Prostate gland (tissue), 2 donors: Measurements from ENCODE around the gene MAGI2. TPM values are rescaled to one million over a fixed set of nuclear protein-coding genes. Genes with fewer than 3 reads are reported as not detected.
A peak's percentile ranks its signal among the peaks of the same experiment; 100 is the strongest.

Experiments
- DNase-seq: peaks from one replicate; pipeline ENCODE4 v3.0.0-alpha.2; 2019; ENCODE audit warnings: low spot score
- H3K27ac ChIP-seq, 2 donors: fragments of 200-600 bp; sonication (generic); 2 replicates each; pipeline ENCODE4 v1.5.1; 2017 to 2019
- H3K27me3 ChIP-seq: fragments of 200-600 bp; sonication (generic); replicated peaks from 2 replicates; pipeline ENCODE4 v1.5.1; 2019; ENCODE audit not compliant: insufficient read depth
- H3K36me3 ChIP-seq, 2 donors: fragments of 200-600 bp; sonication (generic); 1 replicate in 1 of 2; 2 replicates in 1 of 2; pipeline versions ENCODE4 v1.5.1 to v1.8.1; 2017 to 2019
- H3K4me1 ChIP-seq: fragments of 200-600 bp; sonication (generic); replicated peaks from 2 replicates; pipeline ENCODE4 v1.5.1; 2019
- H3K4me3 ChIP-seq, 2 donors: fragments of 200-600 bp; sonication (generic); 2 replicates each; pipeline ENCODE4 v1.5.1; 2017 to 2019
- H3K9me3 ChIP-seq: fragments of 200-600 bp; sonication (generic); 2 replicates; pipeline ENCODE4 v1.5.1; 2017
- POLR2A ChIP-seq: fragments of 450-650 bp; IDR thresholded peaks from one replicate; pipeline ENCODE4 v1.6.1; 2016; ENCODE audit warnings: antibody characterized with exemption, mild to moderate bottlenecking
- POLR2AphosphoS5 ChIP-seq: sonication (generic); formaldehyde crosslinking; IDR thresholded peaks from one replicate; pipeline ENCODE4 v1.6.1; 2017; ENCODE audit warnings: antibody characterized with exemption
- WGBS: methylation state at CpG from one replicate; pipeline ENCODE4 v1.1.5; 2018; 5-methylcytosine and 5-hydroxymethylcytosine counted together
- intact Hi-C: fragments of 100-400 bp; cut with DNase I; formaldehyde crosslinking; loops from one replicate; pipeline ENCODE4 v1.14.2; 2022
- total RNA-seq, 2 donors: library from RNA; depleted of rRNA; stranded (reverse); fragments of >200 nt; gene quantifications; one replicate each; pipeline ENCODE4 v1.1.0, GENCODE V29; 2016
- TF ChIP-seq, protein P1 (sequence below), 4 experiments: fragments of 200-600 bp in 2 of 4; fragments of 450-650 bp in 2 of 4; sonication (generic) in 2 of 4; IDR thresholded peaks; 1 replicate in 3 of 4; 2 replicates in 1 of 4; pipeline ENCODE4 v1.5.1; 2016 to 2019; ENCODE audit warnings: antibody characterized with exemption in 4 of 4, mild to moderate bottlenecking in 2 of 4, moderate library complexity in 2 of 4

The MAGI2 gene
- total RNA-seq, 2 donors from 2014 or later, result 27.1 to 31.3 TPM

DNA sequence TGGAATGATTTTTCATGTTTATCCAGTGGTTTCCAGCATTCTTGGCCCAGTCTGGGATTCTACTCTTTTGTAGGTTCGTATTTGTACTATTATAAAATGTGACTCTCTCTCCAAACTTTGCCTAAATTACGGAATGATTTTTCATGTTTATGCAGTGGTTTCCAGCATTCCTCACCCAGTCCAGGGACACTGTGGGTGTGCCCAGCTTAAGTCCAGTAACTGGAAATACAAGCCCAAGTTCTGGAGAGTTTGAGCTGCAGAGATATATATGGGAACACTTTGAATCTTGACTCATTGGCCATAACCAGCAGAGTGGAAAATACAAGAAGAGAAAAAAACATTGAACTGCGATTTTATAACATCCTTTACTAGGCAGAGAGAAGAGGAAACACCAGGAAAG is 5.9 kb upstream of the MAGI2 start:
- Histone ChIP-seq H3K27me3 (no peaks in the 10 kb centered on the region), H3K4me1 (no peaks in the 10 kb centered on the region), H3K36me3 (no peaks in the 10 kb centered on the region), H3K27ac (no peak overlapping the region), H3K4me3 (no peak overlapping the region), H3K9me3 (no peaks in the 10 kb centered on the region)
- WGBS, result 32% methylated on average over 3 of the region's 3 CpGs
- intact Hi-C loops, result no loop called here
- no peak for DNase-seq
- TF ChIP-seq, protein P1, sequence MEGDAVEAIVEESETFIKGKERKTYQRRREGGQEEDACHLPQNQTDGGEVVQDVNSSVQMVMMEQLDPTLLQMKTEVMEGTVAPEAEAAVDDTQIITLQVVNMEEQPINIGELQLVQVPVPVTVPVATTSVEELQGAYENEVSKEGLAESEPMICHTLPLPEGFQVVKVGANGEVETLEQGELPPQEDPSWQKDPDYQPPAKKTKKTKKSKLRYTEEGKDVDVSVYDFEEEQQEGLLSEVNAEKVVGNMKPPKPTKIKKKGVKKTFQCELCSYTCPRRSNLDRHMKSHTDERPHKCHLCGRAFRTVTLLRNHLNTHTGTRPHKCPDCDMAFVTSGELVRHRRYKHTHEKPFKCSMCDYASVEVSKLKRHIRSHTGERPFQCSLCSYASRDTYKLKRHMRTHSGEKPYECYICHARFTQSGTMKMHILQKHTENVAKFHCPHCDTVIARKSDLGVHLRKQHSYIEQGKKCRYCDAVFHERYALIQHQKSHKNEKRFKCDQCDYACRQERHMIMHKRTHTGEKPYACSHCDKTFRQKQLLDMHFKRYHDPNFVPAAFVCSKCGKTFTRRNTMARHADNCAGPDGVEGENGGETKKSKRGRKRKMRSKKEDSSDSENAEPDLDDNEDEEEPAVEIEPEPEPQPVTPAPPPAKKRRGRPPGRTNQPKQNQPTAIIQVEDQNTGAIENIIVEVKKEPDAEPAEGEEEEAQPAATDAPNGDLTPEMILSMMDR (IDR thresholded peaks at IDR 0.05), result no peak
- peak; percentile 15 for TF ChIP-seq POLR2AphosphoS5

DNA sequence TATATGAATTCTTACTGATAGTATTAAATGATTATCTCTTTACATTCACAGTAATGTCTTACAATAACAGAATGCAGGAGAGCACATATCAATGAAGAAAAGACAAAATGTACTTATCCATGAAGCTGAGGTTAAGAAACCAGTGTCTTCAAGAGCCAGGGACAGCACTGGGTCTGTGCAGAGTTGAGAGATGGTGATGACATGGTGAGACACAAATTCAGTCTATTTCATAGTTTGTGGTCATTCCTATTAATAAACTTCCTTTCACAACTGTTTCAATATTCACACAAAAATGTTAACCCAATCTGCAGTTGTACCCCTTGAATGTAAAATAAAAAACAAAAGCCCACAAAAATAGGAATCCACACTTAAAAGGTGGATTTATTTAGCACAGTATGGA is 5.3 kb upstream of the MAGI2 start:
- no peaks in the 10 kb centered on the region for H3K4me1 ChIP-seq
- no peaks in the 10 kb centered on the region for H3K36me3 ChIP-seq
- H3K4me3 ChIP-seq, result no peak overlapping the region
- TF ChIP-seq POLR2A (no peak), POLR2AphosphoS5 (no peak)
- TF ChIP-seq, protein P1 (IDR thresholded peaks at IDR 0.05), result no peak
- no peaks in the 10 kb centered on the region for H3K27me3 ChIP-seq
- no peak for DNase-seq
- H3K27ac ChIP-seq, result no peak overlapping the region
- H3K9me3 ChIP-seq, result no peaks in the 10 kb centered on the region
- intact Hi-C loops, result no loop called here

DNA sequence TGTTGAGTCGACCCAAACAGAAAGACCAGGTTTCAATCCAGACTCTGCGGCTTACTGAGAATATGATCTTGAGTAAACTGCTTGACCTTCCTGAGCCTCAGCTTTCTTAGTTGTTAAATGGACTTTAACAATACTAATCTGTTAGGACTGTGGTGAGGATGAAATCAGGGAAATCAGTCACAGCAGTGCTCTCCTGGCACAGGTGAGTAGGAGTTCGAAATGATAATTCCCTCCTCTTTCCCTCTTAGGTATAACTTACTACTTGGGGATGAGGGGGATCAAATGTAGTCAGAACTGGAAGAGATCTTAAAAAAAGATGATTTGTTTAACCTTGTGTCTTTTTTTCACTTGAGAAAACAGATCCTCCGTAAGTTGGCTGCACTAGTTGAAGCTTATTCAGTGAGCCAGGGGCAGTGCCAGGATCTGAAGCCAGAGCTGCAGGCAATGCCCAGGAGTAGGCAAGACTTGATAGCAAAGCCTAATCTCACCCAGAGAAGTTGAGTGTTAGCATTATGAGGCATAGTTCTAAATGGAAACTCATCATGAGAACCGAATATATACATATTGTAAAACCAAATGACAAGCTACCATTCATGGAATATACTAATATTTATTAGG is 1.8 kb upstream of the MAGI2 start:
- no peaks in the 10 kb centered on the region for H3K4me1 ChIP-seq

DNA sequence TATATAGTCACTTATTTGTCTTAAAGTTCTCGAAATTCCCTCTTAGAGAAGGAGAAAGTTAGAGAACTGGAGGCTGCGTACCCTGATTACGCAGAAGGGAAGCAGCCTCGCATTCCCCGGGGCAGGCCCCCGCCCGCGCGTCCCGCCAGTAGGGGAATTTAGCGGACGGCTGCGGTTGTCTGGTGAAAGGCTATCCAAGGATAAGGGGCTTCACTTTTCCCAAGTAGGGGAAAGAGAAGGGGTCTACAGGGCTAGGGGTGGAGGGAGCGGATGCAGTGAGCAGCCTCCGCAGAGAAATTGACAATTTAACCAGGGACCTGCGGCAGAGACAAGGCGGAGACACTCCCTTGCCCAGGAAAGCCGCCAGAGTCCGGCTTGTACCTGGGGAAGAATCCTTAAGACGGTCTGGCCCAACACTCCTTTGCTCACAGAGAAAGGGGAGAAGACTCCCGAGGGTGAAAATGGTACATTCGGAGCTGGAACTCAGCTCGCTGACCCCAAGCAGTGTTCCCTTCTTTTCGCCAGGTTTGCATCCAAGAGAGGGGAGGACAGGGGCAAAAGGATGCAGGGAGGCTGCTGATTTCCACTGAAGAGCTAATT is 994 bp upstream of the MAGI2 start:
- Histone ChIP-seq H3K4me3 (peak overlapping the region; percentile 52 to 58), H3K4me1 (no peaks in the 10 kb centered on the region)
- intact Hi-C loops, result loop anchor here (5.0 kb wide), 1 partner anchor 1432 kb away; no protein-coding TSS in a partner anchor

More for the DNA sequence above, 1.8 kb upstream of the MAGI2 start:
- WGBS, result 63% methylated on average over 5 of the region's 5 CpGs
- H3K4me3 ChIP-seq, result no peak overlapping the region
- intact Hi-C loops, result no loop called here
- no peaks in the 10 kb centered on the region for H3K27me3 ChIP-seq
- H3K36me3 ChIP-seq, result no peaks in the 10 kb centered on the region
- no peak for DNase-seq
- H3K27ac ChIP-seq, result no peak overlapping the region
- H3K9me3 ChIP-seq, result no peaks in the 10 kb centered on the region
- TF ChIP-seq POLR2AphosphoS5 (no peak), POLR2A (no peak)

DNA sequence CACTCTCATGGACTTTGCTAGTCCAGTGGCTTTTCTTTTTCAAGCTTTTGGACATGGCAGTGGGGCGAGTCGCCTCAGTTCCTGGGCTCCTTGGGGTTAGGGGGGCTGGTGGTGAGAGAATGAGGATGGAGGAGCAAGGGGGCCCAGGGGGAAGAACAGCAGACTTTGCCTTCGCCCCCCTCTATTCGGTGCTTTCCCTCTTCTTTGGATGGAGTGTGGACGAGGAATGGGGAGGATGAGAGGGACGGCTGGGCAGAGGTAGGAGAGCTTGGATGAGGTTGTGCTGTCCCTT is 255 bp downstream of the MAGI2 start:
- no peaks in the 10 kb centered on the region for H3K27me3 ChIP-seq
- TF ChIP-seq POLR2AphosphoS5, result no peak
- TF ChIP-seq POLR2A, result no peak
- TF ChIP-seq, protein P1 (IDR thresholded peaks at IDR 0.05), result no peak
- peak overlapping the region; percentile 52 to 58 for H3K4me3 ChIP-seq
- DNase-seq, result no peak
- H3K27ac ChIP-seq, result peak overlapping the region; percentile 89 to 90
- H3K4me1 ChIP-seq, result no peaks in the 10 kb centered on the region
- no peaks in the 10 kb centered on the region for H3K36me3 ChIP-seq
- intact Hi-C loops, result loop anchor here (5.0 kb wide), 1 partner anchor 1431 kb away; no protein-coding TSS in a partner anchor
- WGBS, result 0% methylated on average over 6 of the region's 6 CpGs
- no peaks in the 10 kb centered on the region for H3K9me3 ChIP-seq

More for the DNA sequence above, 994 bp upstream of the MAGI2 start:
- WGBS, result 5% methylated on average over 24 of the region's 24 CpGs
- Histone ChIP-seq H3K27ac (peak overlapping the region; percentile 89 to 90), H3K27me3 (no peaks in the 10 kb centered on the region), H3K9me3 (no peaks in the 10 kb centered on the region), H3K36me3 (no peaks in the 10 kb centered on the region)
- peak; percentile 26 for DNase-seq
- TF ChIP-seq, protein P1 (IDR thresholded peaks at IDR 0.05), result no peak
- TF ChIP-seq POLR2A (no peak), POLR2AphosphoS5 (no peak)
